ENCODE measurements around the gene ACP7. TPM values are rescaled to one million over a fixed set of nuclear protein-coding genes. Genes with fewer than 3 reads are reported as not detected.

The ACP7 gene
- total and polyA plus RNA-seq, 2 experiments from 2014 or later = 0.30 TPM; not detected in 1

- peak overlapping the region; percentile 31 for H3K9ac ChIP-seq
- no peaks in the 10 kb centered on the region for H3K27me3 ChIP-seq (replicated peaks; ENCODE audit: insufficient read depth)
- peak overlapping the region; percentile 55 for H2AFZ ChIP-seq
- no peaks in the 10 kb centered on the region for H3K36me3 ChIP-seq (ENCODE audit: low read depth)
- in situ Hi-C loops (cut with MboI) = no loop called here
- H3K79me2 ChIP-seq (ENCODE audit: insufficient read depth) = no peaks in the 10 kb centered on the region
- no peak for TF ChIP-seq EZH2phosphoT487 (IDR thresholded peaks at IDR 0.05; ENCODE audit: insufficient read depth, low read depth)
- no peak for TF ChIP-seq EZH2 (IDR thresholded peaks at IDR 0.05; ENCODE audit: insufficient read depth, poor library complexity, severe bottlenecking)
- H3K27ac ChIP-seq = peak overlapping the region; percentile 81
- H3K9me3 ChIP-seq (ENCODE audit: low read depth) = no peaks in the 10 kb centered on the region
- no peaks in the 10 kb centered on the region for H4K20me1 ChIP-seq (ENCODE audit: insufficient read depth)
- H3K4me2 ChIP-seq (ENCODE audit: unreplicated experiment) = peak overlapping the region; percentile 49
- peaks cover 20% of the 10 kb centered on the region for H3F3A ChIP-seq (ENCODE audit: insufficient read depth)
- no peak overlapping the region for H3K4me3 ChIP-seq
- H3K4me1 ChIP-seq (ENCODE audit: insufficient read depth) = peaks cover 24% of the 10 kb centered on the region
- DNase-seq = peak; percentile 99
- WGBS, 2 experiments (ENCODE audit: low coverage in 1 of 2, low lambda C conversion rate in 2 of 2, missing lambda C conversion rate in 2 of 2) = 11 to 15% methylated on average over 7 of the region's 7 CpGs
- H3K9me2 ChIP-seq (ENCODE audit: insufficient read depth) = no peaks in the 10 kb centered on the region
Measured at GRCh38 chr19:39078436-39079200, 5.5 kb upstream of the ACP7 start.

GRCh38 chr19:39080431-39080830 lies 3.7 kb upstream of the ACP7 start:
- 72 to 76% methylated on average over 3 of the region's 3 CpGs for WGBS, 2 experiments (ENCODE audit: low coverage in 1 of 2, low lambda C conversion rate in 2 of 2, missing lambda C conversion rate in 2 of 2)
- in situ Hi-C loops (cut with MboI) = no loop called here
- peaks cover 11% of the 10 kb centered on the region for H3F3A ChIP-seq (ENCODE audit: insufficient read depth)
- no peaks in the 10 kb centered on the region for H3K9me2 ChIP-seq (ENCODE audit: insufficient read depth)
- no peaks in the 10 kb centered on the region for H4K20me1 ChIP-seq (ENCODE audit: insufficient read depth)
- H3K79me2 ChIP-seq (ENCODE audit: insufficient read depth) = no peaks in the 10 kb centered on the region
- H2AFZ ChIP-seq = no peak overlapping the region
- H3K36me3 ChIP-seq (ENCODE audit: low read depth) = no peaks in the 10 kb centered on the region
- H3K27me3 ChIP-seq (replicated peaks; ENCODE audit: insufficient read depth) = peaks cover 5% of the 10 kb centered on the region
- DNase-seq = no peak
- H3K4me3 ChIP-seq = no peak overlapping the region
- no peak for TF ChIP-seq EZH2phosphoT487 (IDR thresholded peaks at IDR 0.05; ENCODE audit: insufficient read depth, low read depth)
- H3K4me1 ChIP-seq (ENCODE audit: insufficient read depth) = peaks cover 18% of the 10 kb centered on the region
- no peak overlapping the region for H3K4me2 ChIP-seq (ENCODE audit: unreplicated experiment)
- no peaks in the 10 kb centered on the region for H3K9me3 ChIP-seq (ENCODE audit: low read depth)
- no peak overlapping the region for H3K27ac ChIP-seq
- no peak overlapping the region for H3K9ac ChIP-seq

- H3K27ac ChIP-seq = no peak overlapping the region
- H2AFZ ChIP-seq = no peak overlapping the region
- DNase-seq = no peak
- no peak for TF ChIP-seq EZH2phosphoT487 (IDR thresholded peaks at IDR 0.05; ENCODE audit: insufficient read depth, low read depth)
- no peak for TF ChIP-seq EZH2 (IDR thresholded peaks at IDR 0.05; ENCODE audit: insufficient read depth, poor library complexity, severe bottlenecking)
- no peak overlapping the region for H3K4me2 ChIP-seq (ENCODE audit: unreplicated experiment)
- no peaks in the 10 kb centered on the region for H3K79me2 ChIP-seq (ENCODE audit: insufficient read depth)
- WGBS, 2 experiments (ENCODE audit: low coverage in 1 of 2, low lambda C conversion rate in 2 of 2, missing lambda C conversion rate in 2 of 2) = 83 to 87% methylated on average over 7 of the region's 7 CpGs
- peaks cover 11% of the 10 kb centered on the region for H3F3A ChIP-seq (ENCODE audit: insufficient read depth)
- H3K9me2 ChIP-seq (ENCODE audit: insufficient read depth) = no peaks in the 10 kb centered on the region
- H3K27me3 ChIP-seq (replicated peaks; ENCODE audit: insufficient read depth) = peaks cover 5% of the 10 kb centered on the region
- H3K9me3 ChIP-seq (ENCODE audit: low read depth) = no peaks in the 10 kb centered on the region
- no peak overlapping the region for H3K4me3 ChIP-seq
- no peaks in the 10 kb centered on the region for H4K20me1 ChIP-seq (ENCODE audit: insufficient read depth)
- H3K36me3 ChIP-seq (ENCODE audit: low read depth) = no peaks in the 10 kb centered on the region
- in situ Hi-C loops (cut with MboI) = no loop called here
- no peak overlapping the region for H3K9ac ChIP-seq
- peaks cover 18% of the 10 kb centered on the region for H3K4me1 ChIP-seq (ENCODE audit: insufficient read depth)
Measured at GRCh38 chr19:39082167-39082566, 2.0 kb upstream of the ACP7 start.

GRCh38 chr19:39082745-39083598 lies 1.2 kb upstream of the ACP7 start:
- H3K27ac ChIP-seq = no peak overlapping the region
- TF ChIP-seq EZH2 (IDR thresholded peaks at IDR 0.05; ENCODE audit: insufficient read depth, poor library complexity, severe bottlenecking) (no peak), EZH2phosphoT487 (IDR thresholded peaks at IDR 0.05; ENCODE audit: insufficient read depth, low read depth) (no peak)
- H3K27me3 ChIP-seq (replicated peaks; ENCODE audit: insufficient read depth) = peaks cover 5% of the 10 kb centered on the region
- H3K9me3 ChIP-seq (ENCODE audit: low read depth) = no peaks in the 10 kb centered on the region
- H3K9ac ChIP-seq = no peak overlapping the region
- H3K36me3 ChIP-seq (ENCODE audit: low read depth) = no peaks in the 10 kb centered on the region
- H3K9me2 ChIP-seq (ENCODE audit: insufficient read depth) = no peaks in the 10 kb centered on the region
- peaks cover 11% of the 10 kb centered on the region for H3F3A ChIP-seq (ENCODE audit: insufficient read depth)
- peaks cover 18% of the 10 kb centered on the region for H3K4me1 ChIP-seq (ENCODE audit: insufficient read depth)
- DNase-seq = no peak
- WGBS, 2 experiments (ENCODE audit: low coverage in 1 of 2, low lambda C conversion rate in 2 of 2, missing lambda C conversion rate in 2 of 2) = 48% methylated on average over 15 of the region's 15 CpGs
- peak overlapping the region; percentile 14; the same call in 1 of the 2 replicates for H2AFZ ChIP-seq
- in situ Hi-C loops (cut with MboI) = no loop called here
- H3K4me2 ChIP-seq (ENCODE audit: unreplicated experiment) = peak overlapping the region; percentile 38
- H3K79me2 ChIP-seq (ENCODE audit: insufficient read depth) = no peaks in the 10 kb centered on the region
- H4K20me1 ChIP-seq (ENCODE audit: insufficient read depth) = no peaks in the 10 kb centered on the region
- 0 out of 2 replicates have a peak overlapping the region, but pooled peaks have one; percentile 31 for H3K4me3 ChIP-seq

Data from GM23248 (cell line).